ENCODE results near the gene ZNF319.

ZNF319 gene

DNA sequence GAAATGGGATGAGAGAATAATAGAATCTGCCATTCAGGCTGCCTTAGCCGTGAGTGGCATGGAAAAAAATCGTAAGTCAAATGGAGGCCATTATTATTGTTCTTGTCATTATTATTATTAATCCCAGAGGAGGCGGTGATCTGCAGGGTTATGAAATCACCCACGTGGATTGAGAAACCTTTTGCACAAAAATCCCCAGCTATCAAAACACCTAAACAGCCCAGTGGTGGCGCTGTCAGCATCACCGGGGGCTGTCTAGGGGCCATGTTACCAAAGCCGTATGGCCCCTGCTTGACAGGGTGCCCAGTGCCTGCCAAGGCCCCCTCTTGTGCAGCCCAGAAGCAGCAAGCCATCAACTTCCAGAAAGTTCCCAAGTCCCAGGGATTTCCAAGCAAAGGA lies 54.7 kb downstream of the ZNF319 start:
- DNase-seq (ENCODE audit: insufficient read length, low spot score) = no peak
- TF ChIP-seq PAX5 (IDR thresholded peaks at IDR 0.05; ENCODE audit: insufficient read depth, low read length, severe bottlenecking) = no peak
- TF ChIP-seq TAF1 (IDR thresholded peaks at IDR 0.05; ENCODE audit: low read depth, low read length) = no peak
- no peak for TF ChIP-seq POLR2AphosphoS5 (IDR thresholded peaks at IDR 0.05; ENCODE audit: low read depth, low read length)
- TF ChIP-seq SPI1 (IDR thresholded peaks at IDR 0.05; ENCODE audit: low read depth, low read length) = no peak
- no peak for TF ChIP-seq POU2F2 (IDR thresholded peaks at IDR 0.05; ENCODE audit: low read depth, low read length)
- no peak for TF ChIP-seq POLR2A (IDR thresholded peaks at IDR 0.05; ENCODE audit: low read depth, low read length)
- no peak for FAIRE-seq

DNA sequence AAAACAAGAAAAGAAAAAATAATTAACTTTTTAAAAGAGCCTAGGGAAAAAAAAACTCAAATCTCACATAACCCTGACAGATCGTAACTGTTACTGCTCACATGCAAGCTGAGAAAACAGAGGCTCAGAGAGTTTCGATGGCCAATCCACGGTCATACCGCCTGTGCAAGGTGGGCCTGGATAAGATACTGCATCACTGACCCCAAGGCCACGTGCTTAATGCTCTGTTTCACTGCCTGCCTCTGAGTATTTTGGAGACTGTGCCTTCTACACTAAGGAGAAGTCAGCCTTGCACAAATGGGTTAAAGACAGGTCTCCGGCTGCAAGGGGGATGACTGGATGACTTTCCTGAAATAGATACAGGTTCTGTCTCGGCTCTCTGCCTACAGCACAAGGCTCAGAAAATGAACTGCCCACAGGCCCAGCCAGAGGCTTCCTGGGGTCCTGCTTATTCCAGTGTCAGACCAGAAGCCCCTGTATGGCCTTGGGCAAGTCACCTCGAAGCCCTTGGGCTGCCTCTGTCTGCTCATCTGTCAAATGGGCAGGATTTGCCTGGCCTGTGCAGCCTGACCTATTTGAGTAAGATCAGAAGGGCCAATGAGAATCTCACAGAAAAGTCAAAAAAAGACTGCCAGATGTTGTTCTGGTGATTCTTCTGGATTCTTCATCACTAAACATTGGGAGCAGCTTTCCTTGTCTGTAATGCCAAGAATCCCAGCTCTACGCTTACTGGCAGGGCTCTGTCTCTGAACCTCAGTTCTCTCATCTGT lies 55.3 kb downstream of the ZNF319 start:
- DNase-seq (ENCODE audit: insufficient read length, low spot score) = no peak
- TF ChIP-seq TAF1 (IDR thresholded peaks at IDR 0.05; ENCODE audit: low read depth, low read length) = no peak
- no peak for TF ChIP-seq PAX5 (IDR thresholded peaks at IDR 0.05; ENCODE audit: insufficient read depth, low read length, severe bottlenecking)
- no peak for TF ChIP-seq POLR2A (IDR thresholded peaks at IDR 0.05; ENCODE audit: low read depth, low read length)
- no peak for TF ChIP-seq POLR2AphosphoS5 (IDR thresholded peaks at IDR 0.05; ENCODE audit: low read depth, low read length)
- TF ChIP-seq SPI1 (IDR thresholded peaks at IDR 0.05; ENCODE audit: low read depth, low read length) = no peak
- no peak for TF ChIP-seq POU2F2 (IDR thresholded peaks at IDR 0.05; ENCODE audit: low read depth, low read length)
- no peak for FAIRE-seq
